Measurements from ENCODE around the gene STX7. TPM values are rescaled to one million over a fixed set of nuclear protein-coding genes. Genes with fewer than 3 reads are reported as not detected.

The STX7 gene
- total RNA-seq, 1 donor from 2014 or later = 97.2 TPM

DNA sequence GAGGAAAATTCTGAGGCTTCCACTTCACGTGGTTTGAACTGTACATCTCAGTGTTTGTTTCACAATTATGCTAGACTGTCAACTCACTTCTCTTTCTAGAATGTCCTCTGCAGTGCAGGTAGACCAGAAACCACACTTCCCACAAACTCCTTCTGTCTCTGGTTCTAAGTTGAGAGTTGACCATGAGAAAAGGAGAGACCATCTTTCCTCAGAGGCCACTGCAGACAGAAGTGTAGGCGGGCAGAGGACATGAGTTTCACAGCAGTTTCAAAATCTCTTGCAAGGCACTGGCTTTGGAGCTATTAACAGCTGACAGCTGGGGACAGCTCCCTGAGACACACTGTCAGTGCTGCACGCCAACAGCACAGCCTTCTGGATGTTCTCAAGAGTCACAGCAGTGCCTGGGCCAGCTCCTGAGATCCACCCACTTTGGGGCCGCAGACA is 56.2 kb downstream of the STX7 start:
- Histone ChIP-seq H3K36me3 (peaks cover 79% of the 10 kb centered on the region), H3K4me3 (no peak overlapping the region), H3K9me3 (no peaks in the 10 kb centered on the region), H3K27ac (no peak overlapping the region), H3K27me3 (ENCODE audit: low read depth) (no peaks in the 10 kb centered on the region), H3K4me1 (no peaks in the 10 kb centered on the region)
- TF ChIP-seq, protein P1, sequence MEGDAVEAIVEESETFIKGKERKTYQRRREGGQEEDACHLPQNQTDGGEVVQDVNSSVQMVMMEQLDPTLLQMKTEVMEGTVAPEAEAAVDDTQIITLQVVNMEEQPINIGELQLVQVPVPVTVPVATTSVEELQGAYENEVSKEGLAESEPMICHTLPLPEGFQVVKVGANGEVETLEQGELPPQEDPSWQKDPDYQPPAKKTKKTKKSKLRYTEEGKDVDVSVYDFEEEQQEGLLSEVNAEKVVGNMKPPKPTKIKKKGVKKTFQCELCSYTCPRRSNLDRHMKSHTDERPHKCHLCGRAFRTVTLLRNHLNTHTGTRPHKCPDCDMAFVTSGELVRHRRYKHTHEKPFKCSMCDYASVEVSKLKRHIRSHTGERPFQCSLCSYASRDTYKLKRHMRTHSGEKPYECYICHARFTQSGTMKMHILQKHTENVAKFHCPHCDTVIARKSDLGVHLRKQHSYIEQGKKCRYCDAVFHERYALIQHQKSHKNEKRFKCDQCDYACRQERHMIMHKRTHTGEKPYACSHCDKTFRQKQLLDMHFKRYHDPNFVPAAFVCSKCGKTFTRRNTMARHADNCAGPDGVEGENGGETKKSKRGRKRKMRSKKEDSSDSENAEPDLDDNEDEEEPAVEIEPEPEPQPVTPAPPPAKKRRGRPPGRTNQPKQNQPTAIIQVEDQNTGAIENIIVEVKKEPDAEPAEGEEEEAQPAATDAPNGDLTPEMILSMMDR (IDR thresholded peaks at IDR 0.05) = no peak
- ATAC-seq = peak; percentile 66 to 77
- peak; percentile 64 for DNase-seq
- intact Hi-C loops (cut with DNase I) = no loop called here

GRCh38 chr6:132446855-132447241 is 66.1 kb downstream of the STX7 start:
- DNase-seq (no peak), ATAC-seq (no peak)
- Histone ChIP-seq H3K4me1 (no peaks in the 10 kb centered on the region), H3K27ac (no peak overlapping the region), H3K27me3 (ENCODE audit: low read depth) (no peaks in the 10 kb centered on the region), H3K9me3 (peaks cover 14% of the 10 kb centered on the region), H3K36me3 (peaks cover 3% of the 10 kb centered on the region), H3K4me3 (no peak overlapping the region)
- TF ChIP-seq, protein P1 (IDR thresholded peaks at IDR 0.05) = no peak
- intact Hi-C loops (cut with DNase I) = no loop called here

GRCh38 chr6:132446141-132446854 is 66.6 kb downstream of the STX7 start:
- DNase-seq = no peak
- TF ChIP-seq, protein P1 (IDR thresholded peaks at IDR 0.05) = no peak
- Histone ChIP-seq H3K4me1 (no peaks in the 10 kb centered on the region), H3K27ac (no peak overlapping the region), H3K9me3 (peaks cover 20% of the 10 kb centered on the region), H3K27me3 (ENCODE audit: low read depth) (no peaks in the 10 kb centered on the region), H3K4me3 (no peak overlapping the region), H3K36me3 (peaks cover 3% of the 10 kb centered on the region)
- ATAC-seq = no peak
- intact Hi-C loops (cut with DNase I) = no loop called here

DNA sequence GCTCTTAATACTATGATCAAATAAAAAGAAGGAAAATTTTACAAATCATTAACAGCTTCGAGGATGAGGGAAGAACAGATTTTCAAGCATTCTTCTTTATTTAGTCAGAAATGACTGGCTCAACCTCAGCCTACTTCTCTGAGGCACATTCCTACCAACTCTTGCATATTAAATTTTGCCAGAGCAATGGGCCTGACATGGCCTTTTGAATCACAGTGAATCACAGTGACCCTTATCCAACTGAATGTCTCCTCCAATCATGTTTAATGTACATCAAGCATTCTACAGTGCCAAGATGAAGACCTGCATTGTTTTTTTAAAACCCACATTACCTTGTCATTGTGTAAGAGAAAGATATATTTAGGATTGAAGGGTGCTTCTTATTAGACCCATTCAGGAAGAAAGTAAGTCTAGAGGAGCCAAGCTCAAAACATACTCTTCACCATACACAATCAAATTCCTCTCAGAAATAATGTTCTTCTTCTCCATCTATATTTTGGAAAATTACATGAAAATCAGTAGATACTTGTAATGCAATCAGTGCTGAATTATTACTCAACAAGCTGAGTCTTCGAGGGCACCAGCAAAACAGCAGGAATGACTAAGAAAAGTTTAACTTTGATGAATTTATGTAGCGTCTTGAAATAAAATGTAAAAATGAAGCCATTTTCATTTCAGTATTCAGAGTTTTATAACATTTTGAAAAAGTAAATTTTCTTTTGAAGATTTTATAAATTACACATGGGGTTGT is 67.5 kb downstream of the STX7 start:
- no peaks in the 10 kb centered on the region for H3K4me1 ChIP-seq
- H3K27ac ChIP-seq = no peak overlapping the region
- ATAC-seq = no peak
- no peak for DNase-seq
- TF ChIP-seq, protein P1 (IDR thresholded peaks at IDR 0.05) = no peak
- H3K27me3 ChIP-seq (ENCODE audit: low read depth) = no peaks in the 10 kb centered on the region
- peaks cover 23% of the 10 kb centered on the region for H3K9me3 ChIP-seq
- H3K4me3 ChIP-seq = no peak overlapping the region
- H3K36me3 ChIP-seq = no peaks in the 10 kb centered on the region
- intact Hi-C loops (cut with DNase I) = no loop called here

- ATAC-seq = peak in 1 of 2 donors; percentile 50
Observed at GRCh38 chr6:132443206-132443605, 69.7 kb downstream of the STX7 start.

More at GRCh38 chr6:132443206-132443605, 69.7 kb downstream of the STX7 start:
- TF ChIP-seq, protein P1 (IDR thresholded peaks at IDR 0.05) = no peak
- intact Hi-C loops (cut with DNase I) = no loop called here
- Histone ChIP-seq H3K27me3 (ENCODE audit: low read depth) (no peaks in the 10 kb centered on the region), H3K9me3 (peaks cover 23% of the 10 kb centered on the region), H3K4me1 (no peaks in the 10 kb centered on the region), H3K36me3 (no peaks in the 10 kb centered on the region), H3K27ac (no peak overlapping the region), H3K4me3 (no peak overlapping the region)
- no peak for DNase-seq
